CD4-positive, alpha-beta T cell (primary cell): ENCODE data around the gene CRELD1. TPM values are rescaled to one million over a fixed set of nuclear protein-coding genes. Genes with fewer than 3 reads are reported as not detected.
A peak's percentile ranks its signal among the peaks of the same experiment; 100 is the strongest.

Source experiments
- ATAC-seq: fragments of 200-7000 bp; cut with Tn5 transposase; one replicate; pipeline ENCODE4 v1.10.0; 2022; ENCODE audit warnings: mild to moderate bottlenecking; ENCODE audit not compliant: poor library complexity
- CTCF ChIA-PET: fragments of 350-600 bp; sonication (Branson Sonifier 250); formaldehyde crosslinking; loops from one replicate; lab custom pipeline; 2021; ENCODE audit warnings: antibody characterized with exemption, inconsistent platforms; lab: Charles Lee
- POLR2A ChIA-PET: fragments of 350-600 bp; sonication (Branson Sonifier 250); formaldehyde crosslinking; loops from one replicate; lab custom pipeline; 2021; ENCODE audit warnings: antibody characterized with exemption, inconsistent platforms; lab: Charles Lee
- DNase-seq, 14 experiments: peaks; one replicate each; pipeline ENCODE4 v3.0.0-alpha.2; 2013 to 2020; ENCODE audit warnings: mixed read lengths in 2 of 14
- H3K27ac ChIP-seq, 2 donors: one replicate each; pipeline versions ENCODE4 v1.5.1 to v1.7.0; 2013; ENCODE audit warnings: low read length in 2 of 2, low read depth in 1 of 2, mild to moderate bottlenecking in 1 of 2
- H3K27me3 ChIP-seq, 2 experiments: 1 replicate in 1 of 2; 2 replicates in 1 of 2; pipeline versions ENCODE4 v1.6.1 to v1.7.0; 2013; ENCODE audit warnings: low read length in 2 of 2, control low read depth in 1 of 2, mild to moderate bottlenecking in 1 of 2, moderate library complexity in 1 of 2; ENCODE audit not compliant: insufficient read depth in 2 of 2, control insufficient read depth in 1 of 2
- H3K36me3 ChIP-seq: one replicate; pipeline ENCODE4 v1.6.1; 2013; ENCODE audit warnings: low read length, control low read depth; ENCODE audit not compliant: insufficient read depth
- H3K4me1 ChIP-seq: one replicate; pipeline ENCODE4 v1.6.1; 2013; ENCODE audit warnings: low read length, control low read depth; ENCODE audit not compliant: insufficient read depth
- H3K4me3 ChIP-seq: one replicate; pipeline ENCODE4 v1.5.1; 2013; ENCODE audit warnings: mild to moderate bottlenecking, low read length, moderate library complexity
- H3K9me3 ChIP-seq, 2 experiments: 1 replicate in 1 of 2; 2 replicates in 1 of 2; pipeline versions ENCODE4 v1.6.1 to v1.7.0; 2013; ENCODE audit warnings: low read length in 2 of 2, mild to moderate bottlenecking in 2 of 2, control low read depth in 1 of 2, moderate library complexity in 1 of 2; ENCODE audit not compliant: control insufficient read depth in 1 of 2, insufficient read depth in 1 of 2
- H3K27ac Mint-ChIP-seq: one replicate; pipeline ENCODE4 v1.8.0; 2020; ENCODE audit warnings: mixed read lengths
- H3K27me3 Mint-ChIP-seq: one replicate; pipeline ENCODE4 v1.8.0; 2021; ENCODE audit warnings: mixed read lengths
- H3K36me3 Mint-ChIP-seq: one replicate; pipeline ENCODE4 v1.8.0; 2021; ENCODE audit warnings: low read depth, mixed read lengths
- H3K4me1 Mint-ChIP-seq: one replicate; pipeline ENCODE4 v1.8.0; 2021; ENCODE audit warnings: low read depth, mixed read lengths
- H3K4me3 Mint-ChIP-seq: one replicate; pipeline ENCODE4 v1.8.0; 2020; ENCODE audit warnings: mild to moderate bottlenecking, mixed read lengths
- H3K9me3 Mint-ChIP-seq: one replicate; pipeline ENCODE4 v1.8.0; 2020; ENCODE audit warnings: mixed read lengths
- intact Hi-C, 2 experiments: fragments of 100-400 bp; cut with DNase I in 1 of 2; cut with micrococcal nuclease in 1 of 2; formaldehyde crosslinking; loops; one replicate each; pipeline versions ENCODE4 v1.15.1 to v1.9.0; 2023 to 2025; cut with DNase I, micrococcal nuclease
- total RNA-seq, 174 experiments: library from RNA in 2 of 174; stranded (reverse) in 2 of 174; gene quantifications; one replicate each; pipeline ENCODE4 v1.2.3 and lab custom pipeline; 2021 to 2026
- TF ChIP-seq, protein P1 (sequence below): fragments of 200-600 bp; IDR thresholded peaks from one replicate; pipeline ENCODE4 v1.8.0; 2022; ENCODE audit warnings: antibody characterized with exemption, mild to moderate bottlenecking

The CRELD1 gene
- total RNA-seq, 2 experiments from 2014 or later: 10.7 to 12.4 TPM

DNA sequence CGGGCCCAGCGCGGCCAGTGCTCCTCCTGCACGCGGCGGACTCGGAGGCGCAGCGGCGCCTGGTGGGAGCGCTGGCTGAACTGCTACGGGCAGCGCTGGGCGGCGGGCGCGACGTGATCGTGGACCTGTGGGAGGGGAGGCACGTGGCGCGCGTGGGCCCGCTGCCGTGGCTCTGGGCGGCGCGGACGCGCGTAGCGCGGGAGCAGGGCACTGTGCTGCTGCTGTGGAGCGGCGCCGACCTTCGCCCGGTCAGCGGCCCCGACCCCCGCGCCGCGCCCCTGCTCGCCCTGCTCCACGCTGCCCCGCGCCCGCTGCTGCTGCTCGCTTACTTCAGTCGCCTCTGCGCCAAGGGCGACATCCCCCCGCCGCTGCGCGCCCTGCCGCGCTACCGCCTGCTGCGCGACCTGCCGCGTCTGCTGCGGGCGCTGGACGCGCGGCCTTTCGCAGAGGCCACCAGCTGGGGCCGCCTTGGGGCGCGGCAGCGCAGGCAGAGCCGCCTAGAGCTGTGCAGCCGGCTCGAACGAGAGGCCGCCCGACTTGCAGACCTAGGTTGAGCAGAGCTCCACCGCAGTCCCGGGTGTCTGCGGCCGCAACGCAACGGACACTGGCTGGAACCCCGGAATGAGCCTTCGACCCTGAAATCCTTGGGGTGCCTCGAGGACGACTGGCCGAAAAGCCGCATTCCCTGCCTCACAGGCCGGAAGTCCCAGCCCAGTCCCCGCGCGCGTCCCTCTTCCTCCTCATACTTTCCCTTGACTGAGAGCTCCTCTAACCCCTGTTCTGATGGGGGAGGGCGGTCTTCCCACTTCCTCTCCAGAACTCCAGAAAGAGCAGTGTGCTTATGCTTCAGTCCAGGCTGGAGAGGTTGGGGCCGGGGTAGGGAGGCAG lies 18.1 kb upstream of the CRELD1 start:
- Mint-ChIP-seq H3K4me1 (peaks cover 19% of the 10 kb centered on the region), H3K9me3 (no peaks in the 10 kb centered on the region), H3K36me3 (no peaks in the 10 kb centered on the region), H3K27ac (no peak overlapping the region), H3K4me3 (peak overlapping the region; percentile 81), H3K27me3 (no peaks in the 10 kb centered on the region)
- CTCF ChIA-PET: interaction anchor here (1.0 kb wide), 1 partner anchor 17 kb away, joined by 3 read pairs; no protein-coding TSS in a partner anchor
- intact Hi-C loops: no loop called here
- TF ChIP-seq, protein P1, sequence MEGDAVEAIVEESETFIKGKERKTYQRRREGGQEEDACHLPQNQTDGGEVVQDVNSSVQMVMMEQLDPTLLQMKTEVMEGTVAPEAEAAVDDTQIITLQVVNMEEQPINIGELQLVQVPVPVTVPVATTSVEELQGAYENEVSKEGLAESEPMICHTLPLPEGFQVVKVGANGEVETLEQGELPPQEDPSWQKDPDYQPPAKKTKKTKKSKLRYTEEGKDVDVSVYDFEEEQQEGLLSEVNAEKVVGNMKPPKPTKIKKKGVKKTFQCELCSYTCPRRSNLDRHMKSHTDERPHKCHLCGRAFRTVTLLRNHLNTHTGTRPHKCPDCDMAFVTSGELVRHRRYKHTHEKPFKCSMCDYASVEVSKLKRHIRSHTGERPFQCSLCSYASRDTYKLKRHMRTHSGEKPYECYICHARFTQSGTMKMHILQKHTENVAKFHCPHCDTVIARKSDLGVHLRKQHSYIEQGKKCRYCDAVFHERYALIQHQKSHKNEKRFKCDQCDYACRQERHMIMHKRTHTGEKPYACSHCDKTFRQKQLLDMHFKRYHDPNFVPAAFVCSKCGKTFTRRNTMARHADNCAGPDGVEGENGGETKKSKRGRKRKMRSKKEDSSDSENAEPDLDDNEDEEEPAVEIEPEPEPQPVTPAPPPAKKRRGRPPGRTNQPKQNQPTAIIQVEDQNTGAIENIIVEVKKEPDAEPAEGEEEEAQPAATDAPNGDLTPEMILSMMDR: no peak
- POLR2A ChIA-PET: interaction anchor here (0.7 to 4.9 kb wide), 7 partner anchors 13 to 266 kb away, joined by 3 to 32 read pairs (median 4); partner anchors contain the start of genes ARPC4, CRELD1, IL17RE and JAGN1
- Histone ChIP-seq H3K27me3 (no peaks in the 10 kb centered on the region), H3K27ac (no peak overlapping the region), H3K4me1 (peaks cover 37% of the 10 kb centered on the region), H3K4me3 (peak overlapping the region; percentile 51), H3K36me3 (no peaks in the 10 kb centered on the region), H3K9me3 (no peaks in the 10 kb centered on the region)
- ATAC-seq (peak; percentile 28), DNase-seq (peak in 9 of 14 experiments; percentile 6 to 67 (median 29))

DNA sequence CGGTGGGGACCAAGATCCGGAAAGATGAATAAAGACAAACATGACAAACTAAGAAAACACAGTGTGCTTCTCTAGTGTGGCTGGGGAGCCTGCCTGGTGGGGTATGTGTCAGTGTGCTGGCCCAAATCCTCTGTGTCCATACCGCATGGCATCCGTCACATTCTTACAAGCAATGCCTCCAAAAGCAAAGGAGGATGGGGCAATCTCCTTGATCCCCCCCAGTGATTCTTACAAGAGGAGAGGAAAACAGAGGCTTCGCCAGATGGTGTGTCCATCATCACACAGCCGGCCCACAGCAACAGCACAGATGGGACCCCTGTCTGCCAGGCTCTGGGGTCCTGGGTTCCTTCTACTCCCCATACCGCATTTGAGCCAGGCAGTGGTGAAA lies 17.3 kb upstream of the CRELD1 start:
- Mint-ChIP-seq H3K4me3 (peak overlapping the region; percentile 74), H3K27ac (no peak overlapping the region), H3K36me3 (no peaks in the 10 kb centered on the region), H3K9me3 (no peaks in the 10 kb centered on the region), H3K4me1 (peaks cover 19% of the 10 kb centered on the region), H3K27me3 (no peaks in the 10 kb centered on the region)
- DNase-seq: no peak
- ATAC-seq: no peak
- Histone ChIP-seq H3K4me1 (peaks cover 37% of the 10 kb centered on the region), H3K4me3 (peak overlapping the region; percentile 9), H3K36me3 (no peaks in the 10 kb centered on the region), H3K27me3 (no peaks in the 10 kb centered on the region), H3K27ac (no peak overlapping the region), H3K9me3 (no peaks in the 10 kb centered on the region)
- CTCF ChIA-PET: no interaction called here
- POLR2A ChIA-PET: interaction anchor here (0.8 to 4.9 kb wide), 5 partner anchors 14 to 267 kb away, joined by 3 to 32 read pairs (median 4); partner anchors contain the start of genes ARPC4, CRELD1, IL17RE and JAGN1
- TF ChIP-seq, protein P1: no peak
- intact Hi-C loops: no loop called here

DNA sequence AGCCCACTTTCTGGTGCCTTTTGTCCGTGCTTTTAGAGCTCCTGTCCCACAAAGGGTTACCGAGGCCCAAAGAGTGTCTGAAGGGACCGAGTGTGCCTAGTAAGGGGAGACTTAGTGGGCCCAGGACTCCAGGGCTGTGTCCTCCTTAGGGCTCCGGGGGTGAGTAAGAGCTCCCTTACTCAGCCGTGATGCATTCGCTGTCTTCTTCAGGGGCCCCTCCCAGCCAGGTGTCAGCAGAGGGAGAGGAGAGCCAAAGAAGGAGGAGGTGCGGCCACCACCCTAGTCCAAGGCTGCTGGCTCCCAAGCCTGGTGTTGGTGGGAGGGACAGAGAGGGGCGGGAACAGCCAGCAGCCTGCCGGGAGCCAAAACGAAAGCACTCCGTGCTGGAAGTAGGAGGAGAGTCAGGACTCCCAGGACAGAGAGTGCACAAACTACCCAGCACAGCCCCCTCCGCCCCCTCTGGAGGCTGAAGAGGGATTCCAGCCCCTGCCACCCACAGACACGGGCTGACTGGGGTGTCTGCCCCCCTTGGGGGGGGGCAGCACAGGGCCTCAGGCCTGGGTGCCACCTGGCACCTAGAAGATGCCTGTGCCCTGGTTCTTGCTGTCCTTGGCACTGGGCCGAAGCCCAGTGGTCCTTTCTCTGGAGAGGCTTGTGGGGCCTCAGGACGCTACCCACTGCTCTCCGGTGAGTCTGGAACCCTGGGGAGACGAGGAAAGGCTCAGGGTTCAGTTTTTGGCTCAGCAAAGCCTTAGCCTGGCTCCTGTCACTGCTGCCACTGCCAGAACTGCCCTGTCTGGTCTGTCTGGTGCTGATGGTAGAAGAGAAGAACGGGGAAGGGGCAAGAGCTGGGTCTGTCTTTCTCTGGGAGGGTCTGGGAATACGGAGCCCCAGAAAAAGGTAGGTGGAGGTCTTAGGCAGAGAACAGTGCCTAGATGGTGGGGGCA lies 16.6 kb upstream of the CRELD1 start, which contains the start of gene IL17RC:
TSS of gene IL17RC (plus strand) at position 365 of the 947 bp plus-strand sequence. CDS start at position 583, 218 bp downstream.
- Mint-ChIP-seq H3K27ac (no peak within 1 kb of the TSS), H3K9me3 (no peaks in the 10 kb centered on the region), H3K4me3 (peak within 1 kb of the TSS; percentile 81), H3K4me1 (peaks cover 18% of the 10 kb centered on the region), H3K27me3 (no peaks in the 10 kb centered on the region), H3K36me3 (no peaks in the 10 kb centered on the region)
- no peaks in the 10 kb centered on the region for H3K27me3 ChIP-seq
- H3K4me1 ChIP-seq: peaks cover 34% of the 10 kb centered on the region
- peak within 1 kb of the TSS; percentile 51 for H3K4me3 ChIP-seq
- H3K9me3 ChIP-seq: no peaks in the 10 kb centered on the region
- ATAC-seq (no peak), DNase-seq (peak in 4 of 14 experiments; percentile 24 to 47 (median 39))
- CTCF ChIA-PET: no interaction called here
- intact Hi-C loops: no loop called here
- TF ChIP-seq, protein P1: no peak
- H3K36me3 ChIP-seq: no peaks in the 10 kb centered on the region
- POLR2A ChIA-PET: interaction anchor here (2.0 to 4.9 kb wide), 2 partner anchors 16 to 26 kb away, joined by 9 to 32 read pairs; partner anchors contain the start of genes CRELD1 and JAGN1
- H3K27ac ChIP-seq: no peak within 1 kb of the TSS
